GM13976 (cell line): Measurements from ENCODE around the gene SHH.

Experiments
- DNase-seq: peaks from one replicate; pipeline ENCODE4 v3.0.0; 2012; ENCODE audit warnings: low spot score
- CTCF ChIP-seq: IDR thresholded peaks from 2 replicates; pipeline ENCODE4 v1.5.1; 2012; ENCODE audit warnings: borderline replicate concordance, mild to moderate bottlenecking; ENCODE audit not compliant: insufficient read depth; ENCODE audit errors: extremely low read depth, missing control alignments, control extremely low read depth
- in situ Hi-C: fragments of 300-500 bp; cut with MboI; formaldehyde crosslinking; loops from one replicate; pipeline ENCODE4 v1.12.0; 2022; ENCODE audit warnings: low sequenced_read_pairs, mixed read lengths, inconsistent platforms; ENCODE audit not compliant: unreplicated experiment

The SHH gene

GRCh38 chr7:155755026-155755425, 57.2 kb downstream of the SHH start:
- in situ Hi-C loops, result loop anchor here (10.0 kb wide), 1 partner anchor 160 kb away; no protein-coding TSS in a partner anchor
- TF ChIP-seq CTCF, result no peak
- DNase-seq, result no peak

- TF ChIP-seq CTCF, result no peak
- DNase-seq, result no peak
- in situ Hi-C loops, result loop anchor here (10.0 kb wide), 1 partner anchor 159 kb away; no protein-coding TSS in a partner anchor
Observed at GRCh38 chr7:155754165-155754564, 58.1 kb downstream of the SHH start.

GRCh38 chr7:155753446-155753965, 58.8 kb downstream of the SHH start:
- in situ Hi-C loops, result loop anchor here (10.0 kb wide), 1 partner anchor 159 kb away; no protein-coding TSS in a partner anchor
- DNase-seq, result no peak
- no peak for TF ChIP-seq CTCF

GRCh38 chr7:155752756-155753445, 59.4 kb downstream of the SHH start:
- DNase-seq, result peak; percentile 54
- no peak for TF ChIP-seq CTCF
- in situ Hi-C loops, result loop anchor here (10.0 kb wide), 1 partner anchor 158 kb away; no protein-coding TSS in a partner anchor

GRCh38 chr7:155751409-155751808, 60.9 kb downstream of the SHH start:
- no peak for TF ChIP-seq CTCF
- DNase-seq, result no peak
- in situ Hi-C loops, result loop anchor here (10.0 kb wide), 1 partner anchor 157 kb away; no protein-coding TSS in a partner anchor

GRCh38 chr7:155750255-155751125, 61.8 kb downstream of the SHH start:
- in situ Hi-C loops, result loop anchor here (10.0 kb wide), 1 partner anchor 156 kb away; no protein-coding TSS in a partner anchor
- no peak for DNase-seq

More at GRCh38 chr7:155750255-155751125, 61.8 kb downstream of the SHH start:
- TF ChIP-seq CTCF, result no peak
